Liver (tissue), 9 donors: ENCODE data around the gene FOXD2. TPM values are rescaled to one million over a fixed set of nuclear protein-coding genes. Genes with fewer than 3 reads are reported as not detected.

Experiments
- DNase-seq: peaks from one replicate; pipeline ENCODE4 v3.0.0-alpha.2; 2017; ENCODE audit warnings: low spot score
- H3K27ac ChIP-seq, 2 donors: one replicate each; pipeline ENCODE4 v1.7.0; 2013; ENCODE audit warnings: inconsistent platforms in 2 of 2, low read length in 2 of 2, control low read depth in 1 of 2, low read depth in 1 of 2, mild to moderate bottlenecking in 1 of 2
- H3K27me3 ChIP-seq, 4 donors: one replicate each; pipeline versions ENCODE4 v1.6.1 to v1.7.0; 2013; ENCODE audit warnings: low read length in 3 of 4, inconsistent platforms in 1 of 4, mild to moderate bottlenecking in 1 of 4, moderate library complexity in 1 of 4; ENCODE audit not compliant: control insufficient read depth in 4 of 4, insufficient read depth in 4 of 4
- H3K36me3 ChIP-seq, 4 donors: one replicate each; pipeline versions ENCODE4 v1.6.1 to v1.7.0; 2013; ENCODE audit warnings: low read length in 3 of 4, mild to moderate bottlenecking in 3 of 4, low read depth in 1 of 4, moderate library complexity in 1 of 4; ENCODE audit not compliant: control insufficient read depth in 4 of 4, insufficient read depth in 3 of 4
- H3K4me1 ChIP-seq, 4 donors: one replicate each; pipeline versions ENCODE4 v1.6.1 to v1.7.0; 2013; ENCODE audit warnings: low read length in 3 of 4, mild to moderate bottlenecking in 3 of 4, moderate library complexity in 1 of 4; ENCODE audit not compliant: control insufficient read depth in 4 of 4, insufficient read depth in 4 of 4
- H3K4me3 ChIP-seq, 3 donors: one replicate each; pipeline versions ENCODE4 v1.6.1 to v1.7.0; 2013; ENCODE audit warnings: low read length in 3 of 3, control low read depth in 1 of 3, low read depth in 1 of 3, mild to moderate bottlenecking in 1 of 3
- H3K9ac ChIP-seq, 2 donors: one replicate each; pipeline ENCODE4 v1.7.0; 2013; ENCODE audit warnings: low read length in 2 of 2, mild to moderate bottlenecking in 2 of 2, moderate library complexity in 2 of 2, control low read depth in 1 of 2, low read depth in 1 of 2
- H3K9me3 ChIP-seq, 4 donors: one replicate each; pipeline versions ENCODE4 v1.6.1 to v1.7.0; 2013; ENCODE audit warnings: low read length in 3 of 4; ENCODE audit not compliant: control insufficient read depth in 4 of 4
- CTCF ChIP-seq: fragments of 150-350 bp; IDR thresholded peaks from 2 replicates; pipeline ENCODE4 v1.5.1; 2017; ENCODE audit warnings: improper control_type of control experiment, low read depth, low read length; ENCODE audit not compliant: missing input control
- EGR1 ChIP-seq, 2 donors: IDR thresholded peaks; 2 replicates each; pipeline ENCODE4 v1.6.1; 2016 to 2018; ENCODE audit warnings: antibody characterized with exemption in 2 of 2, low read depth in 2 of 2
- HNF4G ChIP-seq: IDR thresholded peaks from 2 replicates; pipeline ENCODE4 v1.6.1; 2016; ENCODE audit warnings: antibody characterized with exemption
- JUND ChIP-seq, 2 donors: IDR thresholded peaks; 2 replicates each; pipeline ENCODE4 v1.6.1; 2016; ENCODE audit warnings: antibody characterized with exemption in 2 of 2
- SP1 ChIP-seq: IDR thresholded peaks from 2 replicates; pipeline ENCODE4 v1.6.1; 2018; ENCODE audit warnings: antibody characterized with exemption, mild to moderate bottlenecking
- YY1 ChIP-seq: IDR thresholded peaks from 2 replicates; pipeline ENCODE4 v1.6.1; 2016; ENCODE audit warnings: antibody characterized with exemption, mild to moderate bottlenecking
- WGBS: extraction: QIAGEN DNeasy Blood & Tissue Kit; methylation state at CpG from one replicate; pipeline ENCODE4 v1.1.7; 2013; 5-methylcytosine and 5-hydroxymethylcytosine counted together
- polyA plus RNA-seq, 2 donors: library from polyadenylated mRNA; stranded (reverse) in 1 of 2; unstranded in 1 of 2; fragments of 200-250 nt in 1 of 2; fragments of >200 nt in 1 of 2; fragmentation: Nextera tagmentation in 1 of 2; extraction: Ambion mirVana in 1 of 2; gene quantifications; one replicate each; pipeline versions ENCODE4 v1.2.1 to v1.2.3, GENCODE V29; 2013 to 2015
- total RNA-seq, 2 donors: library from RNA; depleted of rRNA; stranded (reverse); fragments of >200 nt; gene quantifications; one replicate each; pipeline ENCODE4 v1.2.3, GENCODE V29; 2014
- TF ChIP-seq, protein P1 (sequence below): IDR thresholded peaks from 2 replicates; pipeline ENCODE4 v1.6.1; 2016; ENCODE audit warnings: antibody characterized with exemption, mild to moderate bottlenecking
- donor health status: healthy.
- donor health status: healthy.
- donor health status: healthy.
- donor health status: healthy.
- donor health status: healthy.

FOXD2 gene
- total and polyA plus RNA-seq, 4 donors: 0.05 to 0.17 (median 0.08) TPM; not detected in 1

DNA sequence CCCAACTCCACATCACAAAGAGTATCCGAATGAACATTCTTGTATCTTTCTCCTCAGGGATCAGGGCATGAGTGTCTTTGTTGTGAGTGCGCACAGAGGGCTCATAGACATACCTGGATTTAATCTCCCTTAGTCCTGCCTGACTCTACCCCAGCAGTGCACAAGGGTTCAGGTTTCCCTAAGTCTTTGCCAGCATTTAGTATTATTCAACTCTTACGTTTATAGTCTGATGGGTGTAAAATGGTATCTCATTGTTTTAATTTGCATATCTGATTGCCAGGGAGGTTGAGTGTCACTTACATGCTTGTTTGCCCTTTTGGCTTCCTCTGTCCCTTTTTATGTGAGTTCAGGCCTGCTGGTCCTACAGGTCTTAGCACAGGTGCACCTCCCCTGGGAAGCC lies 49.5 kb downstream of the FOXD2 start:
- Histone ChIP-seq H3K27ac (no peak overlapping the region), H3K9me3 (no peaks in the 10 kb centered on the region), H3K9ac (no peak overlapping the region), H3K36me3 (no peaks in the 10 kb centered on the region), H3K4me3 (no peak overlapping the region), H3K4me1 (no peaks in the 10 kb centered on the region), H3K27me3 (no peaks in the 10 kb centered on the region)
- DNase-seq: no peak
- TF ChIP-seq YY1: no peak
- no peak for TF ChIP-seq EGR1 (IDR thresholded peaks at IDR 0.05; ENCODE audit: low read depth in 2 of 2)
- 96% methylated on average over 3 of the region's 3 CpGs for WGBS

DNA sequence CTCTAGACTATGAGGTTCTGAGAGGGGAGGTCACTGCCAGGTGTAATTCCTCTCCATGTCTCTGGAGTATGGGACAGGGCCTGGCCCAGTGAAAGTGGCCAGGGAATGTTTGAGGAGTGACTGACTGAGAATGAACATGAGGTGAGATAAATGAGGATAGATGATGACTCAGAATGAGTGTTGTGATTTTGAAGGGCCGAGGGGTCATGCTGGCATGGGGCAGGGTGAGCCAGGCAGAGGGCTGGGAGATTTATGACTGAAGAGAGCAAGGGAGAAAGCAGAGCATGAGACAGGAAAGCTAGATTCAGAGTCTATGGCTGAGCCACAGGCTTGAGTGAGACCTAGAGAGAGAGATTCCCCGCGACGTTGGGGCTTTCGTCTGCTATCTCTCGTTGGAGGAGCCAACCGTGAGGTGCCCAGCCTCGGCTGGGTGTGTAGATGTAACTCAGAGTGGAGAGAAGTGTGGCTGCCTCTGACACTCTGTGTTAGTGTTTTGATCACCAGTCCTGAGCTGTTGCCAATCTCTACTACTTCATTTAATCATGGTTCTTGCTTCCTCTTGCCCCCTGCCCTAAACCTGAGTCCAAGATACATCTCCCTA lies 50.1 kb downstream of the FOXD2 start:
- Histone ChIP-seq H3K27me3 (no peaks in the 10 kb centered on the region), H3K9me3 (no peaks in the 10 kb centered on the region), H3K27ac (no peak overlapping the region), H3K4me1 (no peaks in the 10 kb centered on the region), H3K4me3 (no peak overlapping the region), H3K9ac (no peak overlapping the region), H3K36me3 (no peaks in the 10 kb centered on the region)
- WGBS: 94% methylated on average over 8 of the region's 8 CpGs
- TF ChIP-seq SP1 (no peak), CTCF (no peak), HNF4G (no peak), JUND (IDR thresholded peaks at IDR 0.05) (no peak)
- TF ChIP-seq, protein P1, sequence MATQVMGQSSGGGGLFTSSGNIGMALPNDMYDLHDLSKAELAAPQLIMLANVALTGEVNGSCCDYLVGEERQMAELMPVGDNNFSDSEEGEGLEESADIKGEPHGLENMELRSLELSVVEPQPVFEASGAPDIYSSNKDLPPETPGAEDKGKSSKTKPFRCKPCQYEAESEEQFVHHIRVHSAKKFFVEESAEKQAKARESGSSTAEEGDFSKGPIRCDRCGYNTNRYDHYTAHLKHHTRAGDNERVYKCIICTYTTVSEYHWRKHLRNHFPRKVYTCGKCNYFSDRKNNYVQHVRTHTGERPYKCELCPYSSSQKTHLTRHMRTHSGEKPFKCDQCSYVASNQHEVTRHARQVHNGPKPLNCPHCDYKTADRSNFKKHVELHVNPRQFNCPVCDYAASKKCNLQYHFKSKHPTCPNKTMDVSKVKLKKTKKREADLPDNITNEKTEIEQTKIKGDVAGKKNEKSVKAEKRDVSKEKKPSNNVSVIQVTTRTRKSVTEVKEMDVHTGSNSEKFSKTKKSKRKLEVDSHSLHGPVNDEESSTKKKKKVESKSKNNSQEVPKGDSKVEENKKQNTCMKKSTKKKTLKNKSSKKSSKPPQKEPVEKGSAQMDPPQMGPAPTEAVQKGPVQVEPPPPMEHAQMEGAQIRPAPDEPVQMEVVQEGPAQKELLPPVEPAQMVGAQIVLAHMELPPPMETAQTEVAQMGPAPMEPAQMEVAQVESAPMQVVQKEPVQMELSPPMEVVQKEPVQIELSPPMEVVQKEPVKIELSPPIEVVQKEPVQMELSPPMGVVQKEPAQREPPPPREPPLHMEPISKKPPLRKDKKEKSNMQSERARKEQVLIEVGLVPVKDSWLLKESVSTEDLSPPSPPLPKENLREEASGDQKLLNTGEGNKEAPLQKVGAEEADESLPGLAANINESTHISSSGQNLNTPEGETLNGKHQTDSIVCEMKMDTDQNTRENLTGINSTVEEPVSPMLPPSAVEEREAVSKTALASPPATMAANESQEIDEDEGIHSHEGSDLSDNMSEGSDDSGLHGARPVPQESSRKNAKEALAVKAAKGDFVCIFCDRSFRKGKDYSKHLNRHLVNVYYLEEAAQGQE: no peak
- no peak for DNase-seq

Other genes starting within 250 kb of the FOXD2 start
- gene PDZK1IP1, start 248.0 kb upstream of the FOXD2 start, total RNA-seq: 1 to 10 TPM in 1 of 2 donors, under 1 TPM in 1; 0.75 to 1.1 TPM
- 1 to 10 TPM in 1 of 2 donors, under 1 TPM in 1; 0.89 to 2.2 TPM for gene PDZK1IP1, start 248.0 kb upstream of the FOXD2 start, polyA plus RNA-seq
- gene TAL1, start 205.8 kb upstream of the FOXD2 start, total RNA-seq: 100 to 1,000 TPM in 1 of 2 donors, 1 to 10 TPM in 1; 3.5 to 184 TPM
- gene TAL1, start 205.8 kb upstream of the FOXD2 start, polyA plus RNA-seq: 1 to 10 TPM in 1 of 2 donors, under 1 TPM in 1; 0.79 to 1.2 TPM
- 10 to 100 TPM in 1 of 2 donors, under 1 TPM in 1; 0.84 to 20.5 TPM for gene STIL, start 123.9 kb upstream of the FOXD2 start, total RNA-seq
- gene STIL, start 123.9 kb upstream of the FOXD2 start, polyA plus RNA-seq: under 1 TPM; 0.26 to 0.67 TPM
- gene CMPK1, start 104.3 kb upstream of the FOXD2 start, total RNA-seq: 100 to 1,000 TPM in 1 of 2 donors, 10 to 100 TPM in 1; 66.8 to 146 TPM
- 10 to 100 TPM; 74.5 to 99.5 TPM for gene CMPK1, start 104.3 kb upstream of the FOXD2 start, polyA plus RNA-seq
- not detected for gene FOXE3, start 21.8 kb upstream of the FOXD2 start, total RNA-seq
- gene FOXE3, start 21.8 kb upstream of the FOXD2 start, polyA plus RNA-seq: not detected